ENCODE measurements around the gene TNS3.

TNS3 gene

GRCh38 chr7:47416492-47417480 lies 165.1 kb downstream of the TNS3 start:
- no peak for DNase-seq

DNA sequence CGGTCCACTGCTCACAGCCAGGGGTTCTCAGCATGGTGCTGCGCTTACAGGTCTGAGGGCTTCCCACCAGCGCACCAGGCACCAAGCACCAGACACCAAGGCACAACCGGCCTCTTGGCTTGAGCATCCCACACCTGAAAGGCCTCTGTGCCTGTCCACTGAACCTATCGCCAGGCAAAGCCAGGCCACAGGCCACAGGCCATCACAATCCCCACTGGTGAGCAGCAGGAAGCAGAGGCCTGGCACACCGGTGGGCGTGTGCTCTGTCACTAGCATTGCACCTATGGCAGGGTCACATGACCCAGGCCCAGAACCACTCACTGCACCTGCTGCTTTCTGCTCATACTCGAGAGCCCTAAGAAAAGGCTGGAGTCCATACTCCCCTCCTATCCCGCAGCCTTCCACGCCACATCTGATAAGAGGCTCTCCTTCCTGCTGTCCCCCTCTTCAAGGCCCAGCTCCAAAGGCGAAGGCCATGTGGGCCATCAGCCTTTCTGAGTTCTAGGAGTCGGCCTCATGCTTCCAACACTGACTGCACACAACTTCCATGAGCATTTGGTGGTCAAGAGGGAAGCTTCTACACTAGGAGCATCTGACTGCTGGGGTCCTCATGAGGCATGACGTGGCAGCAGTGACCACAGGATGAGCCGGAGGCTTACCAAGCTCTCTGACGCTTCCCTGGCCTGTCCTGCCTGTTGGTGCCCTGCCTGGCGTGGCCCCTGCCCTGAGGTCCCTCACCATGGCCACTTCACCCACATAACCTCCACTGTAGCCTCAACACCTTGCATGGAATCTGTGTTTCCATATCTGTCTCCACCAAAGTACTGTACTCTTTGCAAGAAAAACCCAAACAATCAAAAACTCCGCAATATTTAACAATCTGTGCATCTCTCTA lies 166.3 kb downstream of the TNS3 start:
- DNase-seq, result no peak

DNA sequence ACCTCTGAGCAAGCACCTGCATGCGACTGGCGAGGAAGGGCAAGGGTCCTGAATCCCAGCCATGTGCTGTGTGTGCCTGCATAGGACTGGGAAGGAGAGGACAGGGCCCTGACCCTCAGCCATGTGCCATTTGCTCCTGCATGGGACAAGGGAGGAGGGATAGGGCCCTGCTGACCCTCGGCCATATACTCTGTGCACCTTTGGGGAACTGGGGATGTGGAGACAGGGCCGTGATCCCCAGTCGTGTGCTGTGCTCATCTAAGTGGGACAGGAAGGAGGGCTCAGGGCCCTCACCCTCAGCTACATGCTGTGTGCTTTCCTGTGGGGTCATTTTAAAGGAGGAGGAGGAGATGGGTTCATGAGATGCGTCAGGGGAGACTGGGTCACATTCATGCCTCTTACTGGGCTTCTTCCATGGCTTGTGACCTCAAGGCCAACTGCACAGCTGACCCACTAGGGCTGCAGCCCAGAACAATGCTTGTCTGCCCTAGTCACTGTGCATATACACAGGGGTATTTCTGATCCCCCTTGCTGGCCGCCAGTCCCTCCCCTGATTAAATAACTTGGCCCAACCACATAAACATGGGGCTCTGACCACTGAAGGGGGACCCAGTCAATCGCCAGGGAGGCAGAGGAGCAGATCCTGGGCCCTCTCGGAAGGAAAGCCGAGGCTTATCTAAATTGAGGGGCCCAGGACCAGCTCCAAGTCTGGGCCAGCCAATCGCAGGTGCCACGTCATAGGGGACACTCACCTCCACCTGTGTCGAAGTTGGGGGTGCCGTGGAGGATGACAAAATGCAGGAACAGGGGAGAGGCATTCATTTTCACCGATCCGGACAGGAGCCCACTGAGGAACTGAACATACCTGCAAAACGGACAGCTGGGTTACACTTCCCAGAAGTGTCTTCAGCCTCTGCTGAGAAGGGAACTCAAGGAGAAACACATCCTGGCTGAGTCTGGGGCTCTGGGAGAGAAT lies 167.3 kb downstream of the TNS3 start:
- DNase-seq, result no peak

DNA sequence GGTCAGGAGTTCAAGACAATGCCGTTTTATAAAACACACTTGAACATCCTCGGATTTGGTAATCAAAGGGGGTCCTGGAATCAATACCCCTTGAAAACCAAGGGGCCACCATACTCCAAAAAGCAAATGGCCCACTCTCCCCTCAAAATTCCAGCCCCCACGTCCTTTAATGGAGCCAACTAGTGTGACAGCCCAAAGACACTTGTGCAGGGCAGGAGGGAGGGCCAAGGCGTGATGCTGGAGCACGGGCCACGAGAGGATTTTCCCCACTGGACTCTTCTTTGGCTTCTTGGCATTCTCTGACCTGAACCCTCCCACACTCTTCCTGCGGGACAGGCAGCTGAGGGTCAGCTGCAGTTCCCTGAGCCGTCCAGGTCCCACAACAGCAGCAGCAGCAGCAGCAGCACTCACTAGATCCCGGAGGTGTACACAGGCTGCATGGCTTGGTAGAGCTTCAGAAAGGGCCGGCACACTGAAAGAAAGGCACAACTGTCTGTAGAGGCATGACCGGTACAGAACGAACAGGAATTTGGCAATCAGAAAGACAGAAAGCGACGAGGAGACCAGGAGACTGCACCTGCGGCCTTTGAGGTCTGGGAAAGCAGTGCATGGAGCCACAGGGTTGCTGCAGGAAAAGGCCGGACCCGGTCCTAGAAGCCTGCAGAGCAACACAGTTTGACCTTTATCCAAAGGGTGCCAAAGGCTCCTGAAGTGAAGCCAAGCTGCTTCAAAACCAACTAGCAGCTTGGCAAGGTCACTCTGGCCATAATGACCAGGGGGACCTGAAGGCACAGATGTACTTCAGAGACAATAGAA lies 168.2 kb downstream of the TNS3 start:
- no peak for DNase-seq

- DNase-seq, result no peak
Measured at GRCh38 chr7:47411901-47412300, 170.0 kb downstream of the TNS3 start.

- DNase-seq, result no peak
Measured at GRCh38 chr7:47411281-47411869, 170.5 kb downstream of the TNS3 start.

GRCh38 chr7:47408675-47409074 lies 173.2 kb downstream of the TNS3 start:
- no peak for DNase-seq

- no peak for DNase-seq
Measured at GRCh38 chr7:47407821-47408674, 173.9 kb downstream of the TNS3 start.

- DNase-seq, result no peak
Measured at GRCh38 chr7:47407136-47407535, 174.8 kb downstream of the TNS3 start.

DNA sequence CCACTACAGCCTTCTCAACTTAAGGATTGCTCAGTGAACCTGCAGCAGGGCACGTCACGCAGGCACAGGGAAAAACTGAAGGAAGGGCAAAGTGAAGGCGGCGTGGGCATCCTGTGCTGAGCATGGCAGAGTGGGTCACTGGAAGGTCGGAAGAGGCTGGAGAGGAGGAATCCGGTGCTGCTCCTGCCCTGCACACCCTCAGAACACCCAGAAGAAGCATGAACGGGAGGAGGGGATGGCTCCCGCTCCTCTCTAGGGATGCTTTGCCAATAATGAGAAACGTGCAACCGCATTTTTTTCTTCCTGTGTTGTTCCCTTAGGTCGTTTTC lies 175.1 kb downstream of the TNS3 start:
- no peak for DNase-seq

DNA sequence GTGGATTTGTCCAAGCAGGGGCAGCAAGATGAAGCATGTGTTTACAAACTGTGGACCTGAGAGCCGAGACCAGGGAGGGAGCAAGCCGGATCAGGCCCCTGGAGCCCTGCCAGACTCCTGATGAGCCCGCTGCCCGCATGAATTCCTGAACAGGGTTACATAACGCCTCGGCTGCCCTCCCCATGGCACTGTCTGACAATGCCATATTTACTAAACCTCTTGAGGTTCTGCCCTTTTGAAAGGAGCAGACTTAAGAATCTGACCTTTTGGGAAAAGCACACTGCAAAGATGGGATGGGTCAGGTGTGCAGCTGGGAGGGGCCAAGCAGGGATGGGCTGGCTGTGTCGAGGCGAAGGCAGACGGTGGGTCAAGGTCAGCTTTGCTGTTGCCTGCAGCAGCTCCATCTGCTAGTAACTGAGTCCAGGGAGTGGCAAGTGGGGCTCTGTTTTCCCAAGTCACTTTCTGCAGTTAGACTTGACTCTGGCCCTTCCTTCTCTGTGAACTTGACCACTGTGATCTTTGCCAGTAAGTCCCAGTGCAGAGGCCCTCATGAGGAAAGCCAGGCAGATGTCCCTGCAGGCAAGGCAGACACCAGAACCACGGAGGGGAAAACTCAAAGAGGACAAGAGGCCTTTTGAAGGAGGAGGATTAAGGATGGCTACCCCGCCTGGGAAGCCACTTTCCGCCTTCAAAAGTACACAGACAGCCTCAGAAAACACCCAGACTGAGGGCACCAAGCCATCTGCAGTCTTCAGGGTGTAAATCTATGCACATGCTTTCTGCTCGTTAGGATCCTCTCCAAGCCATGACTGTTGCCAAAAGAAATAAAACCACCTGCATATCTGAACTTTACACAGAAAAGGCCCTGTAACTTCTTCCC lies 175.8 kb downstream of the TNS3 start:
- DNase-seq, result no peak

GRCh38 chr7:47405286-47405904 lies 176.5 kb downstream of the TNS3 start:
- no peak for DNase-seq

GRCh38 chr7:47404010-47404409 lies 177.9 kb downstream of the TNS3 start:
- no peak for DNase-seq

- no peak for DNase-seq
Measured at GRCh38 chr7:47402941-47403866, 178.7 kb downstream of the TNS3 start.

DNA sequence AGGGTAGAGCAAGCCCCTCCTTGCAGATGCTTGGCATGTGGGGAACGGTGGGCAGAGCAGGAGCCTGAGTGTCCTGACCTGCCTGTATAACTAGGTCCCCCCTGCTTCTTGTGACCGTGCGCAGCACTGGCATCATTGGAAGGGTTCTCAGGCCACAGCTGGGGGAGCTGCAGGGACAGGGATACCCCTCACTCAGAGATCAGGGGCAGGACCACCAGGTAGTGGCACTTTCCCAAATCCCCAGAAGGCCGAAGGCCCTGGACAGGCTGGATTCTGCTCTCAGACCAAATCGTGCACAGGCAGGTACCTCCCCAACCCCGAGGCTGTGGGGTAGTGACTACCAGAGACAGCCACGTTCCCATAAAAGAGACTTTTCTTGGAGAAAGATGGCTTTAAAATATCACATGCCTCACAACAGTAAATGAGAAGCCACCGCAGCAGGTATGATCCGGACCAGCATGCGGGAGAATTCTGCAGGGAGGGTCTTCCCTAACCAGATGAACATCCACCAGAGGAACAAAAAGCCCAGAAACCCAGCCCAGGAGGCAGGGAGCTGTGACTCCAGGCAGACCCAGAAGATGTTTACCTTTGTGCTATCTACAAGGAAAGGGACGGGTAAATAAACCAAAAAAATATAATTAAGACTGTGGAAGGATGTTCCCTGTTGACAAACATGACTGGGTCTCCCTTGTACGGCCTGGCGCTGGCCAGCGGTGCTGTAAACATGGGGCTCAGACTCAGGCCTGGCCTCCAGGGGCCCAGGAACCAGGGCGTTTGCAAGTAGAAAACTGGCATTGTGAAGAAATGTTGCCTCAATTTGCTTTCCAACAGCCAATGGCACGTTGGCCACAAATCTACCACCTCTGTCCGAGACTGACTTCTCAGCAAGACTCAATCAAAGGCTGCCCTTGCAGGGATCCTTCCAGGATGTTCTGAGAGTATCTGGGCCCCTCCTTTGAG lies 180.0 kb downstream of the TNS3 start:
- DNase-seq, result no peak

DNA sequence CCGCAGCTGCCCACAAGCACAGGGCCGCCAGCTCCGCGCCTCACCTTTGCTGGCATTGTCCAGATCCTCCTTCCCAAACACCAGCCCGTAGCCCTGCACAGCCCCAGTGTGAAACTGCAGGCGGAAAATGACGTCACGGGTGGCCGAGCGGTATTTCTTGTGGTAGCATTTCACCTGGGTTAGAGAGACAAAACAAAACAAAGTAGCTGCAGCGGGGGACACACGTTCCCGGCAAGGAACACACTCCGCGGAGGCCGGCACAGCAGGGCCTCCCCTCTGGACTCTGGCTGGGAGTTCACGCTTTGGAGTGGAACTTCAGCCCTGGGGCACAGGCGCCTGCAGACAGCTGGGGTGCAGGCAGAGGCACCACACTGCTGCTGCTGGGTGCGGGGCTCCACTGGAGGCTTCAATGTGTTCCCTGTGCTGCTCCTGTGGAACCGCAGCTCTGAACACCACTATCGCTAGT lies 181.1 kb downstream of the TNS3 start:
- DNase-seq, result no peak
